Measurements from ENCODE around the gene HLF.

HLF gene

DNA sequence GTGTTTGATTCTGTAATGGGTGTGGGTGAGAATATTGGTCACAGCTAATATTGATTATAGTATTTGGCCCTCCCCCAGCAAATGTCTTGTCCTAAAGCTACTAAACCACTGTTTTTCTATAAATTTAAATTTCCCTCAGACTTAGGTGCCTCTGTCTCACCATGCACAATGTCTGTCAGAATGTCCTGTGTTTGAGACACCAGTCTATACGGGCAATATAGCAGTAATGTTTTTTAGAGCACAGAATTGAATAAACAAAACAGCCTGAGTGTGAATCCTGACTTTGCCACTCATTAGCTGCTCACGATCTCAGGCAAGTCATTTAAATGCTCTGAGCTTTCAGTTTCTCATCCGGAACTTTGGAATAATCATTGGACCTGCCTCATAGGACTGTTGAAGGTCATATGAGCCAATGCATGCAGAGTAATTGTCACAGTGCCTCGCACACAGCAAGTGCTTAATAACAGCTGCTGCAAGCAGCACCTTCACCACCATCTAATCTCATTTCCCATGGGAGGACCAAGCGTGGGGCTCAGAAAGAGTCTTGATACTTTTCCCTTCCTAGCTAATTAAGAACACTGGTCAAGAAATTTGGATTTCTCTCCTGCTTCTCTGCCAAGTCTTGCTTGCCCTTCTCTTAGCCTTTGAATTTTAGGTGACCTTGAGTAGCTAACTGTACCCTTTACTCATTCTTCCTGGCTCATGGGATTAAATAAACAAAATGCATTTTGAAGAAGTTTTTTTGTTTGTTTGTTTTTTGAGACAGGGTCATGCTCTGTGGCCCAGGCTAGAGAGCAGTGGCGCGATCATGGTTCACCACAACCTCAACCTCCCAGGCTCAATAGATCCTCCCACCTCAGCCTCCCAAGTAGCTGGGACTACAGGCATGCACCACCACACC, 9.8 kb downstream of the HLF start:
- DNase-seq: no peak

DNA sequence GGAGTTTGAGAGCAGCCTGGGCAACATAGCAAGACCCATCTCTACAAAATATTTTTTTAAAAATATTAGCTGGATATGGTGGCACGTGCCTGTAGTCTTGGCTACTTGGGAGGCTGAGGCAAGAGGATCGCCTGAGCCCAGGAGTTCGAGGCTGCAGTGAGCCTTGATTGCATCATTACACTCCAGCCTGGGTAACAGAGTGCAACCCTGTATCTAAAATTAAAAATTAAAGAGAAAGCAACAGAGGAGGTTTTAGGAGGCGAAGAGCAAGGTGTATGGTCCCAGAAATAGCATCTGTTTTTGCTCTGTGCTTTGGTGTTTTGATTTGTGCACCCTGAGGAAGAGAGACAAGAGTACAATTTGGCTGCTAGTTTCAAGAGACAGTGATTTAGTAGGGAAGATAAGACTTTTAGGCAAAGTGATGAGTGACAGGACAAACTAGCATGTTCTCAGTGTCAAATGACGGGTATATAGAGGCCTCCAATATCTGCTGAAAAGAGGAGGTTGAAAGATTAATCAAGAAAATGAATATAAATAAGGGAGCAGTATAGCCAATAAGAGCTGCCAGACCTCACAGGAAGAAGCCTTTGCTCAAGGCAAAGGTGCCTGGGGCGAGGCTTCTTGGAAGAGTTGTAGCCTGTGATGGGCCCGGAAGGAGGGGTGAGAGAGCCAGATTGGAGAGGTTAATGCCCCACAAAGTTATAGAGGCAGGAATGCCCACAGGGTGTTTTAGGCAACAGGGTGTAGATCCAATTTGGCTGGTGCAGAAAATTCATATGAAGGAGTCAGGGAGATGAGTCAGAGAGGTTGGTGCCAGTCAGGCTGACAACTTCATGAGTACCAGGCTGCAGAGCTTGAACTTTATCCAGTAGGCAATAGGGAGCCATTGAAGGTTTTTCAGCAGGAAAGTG, 11.4 kb downstream of the HLF start:
- DNase-seq: peak in 1 of 51 donors; percentile 27

DNA sequence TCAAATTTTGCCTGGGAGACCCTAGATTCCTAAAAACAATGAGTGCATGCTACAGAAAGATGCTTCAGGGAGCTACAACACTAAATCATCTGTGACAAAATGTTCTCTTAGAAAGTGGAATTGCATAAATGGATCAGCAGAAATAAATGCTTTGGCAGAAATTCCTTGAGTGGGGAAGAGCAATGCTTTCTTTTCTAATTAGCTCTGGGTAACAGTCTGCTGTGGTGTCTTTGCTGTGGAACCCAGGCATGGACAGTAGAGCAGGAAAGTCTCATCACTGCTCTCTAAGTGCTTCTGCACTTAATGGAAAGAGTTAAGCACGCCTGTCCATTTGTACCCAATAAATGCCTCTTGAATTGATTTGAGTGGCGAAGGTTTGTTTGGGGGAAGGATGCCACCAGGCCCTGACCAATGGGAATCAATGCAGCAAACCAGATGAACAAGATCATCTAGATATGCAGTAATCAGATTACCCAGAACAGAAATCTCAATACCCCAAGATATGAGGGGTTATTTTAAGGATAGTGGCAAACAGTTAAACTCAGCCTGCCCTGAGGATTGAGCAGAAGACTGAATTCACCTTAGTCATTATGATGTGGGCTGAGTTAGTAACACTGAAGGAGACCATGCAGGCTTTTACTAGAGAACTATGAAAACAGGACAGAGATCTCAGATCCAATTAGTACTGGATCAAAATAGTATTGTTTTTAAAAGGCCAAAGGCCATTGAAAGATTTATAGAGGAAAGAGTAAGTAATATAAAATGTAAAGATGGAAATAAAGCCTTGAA, 13.6 kb downstream of the HLF start:
- peak in 1 of 51 donors; percentile 13 for DNase-seq

DNA sequence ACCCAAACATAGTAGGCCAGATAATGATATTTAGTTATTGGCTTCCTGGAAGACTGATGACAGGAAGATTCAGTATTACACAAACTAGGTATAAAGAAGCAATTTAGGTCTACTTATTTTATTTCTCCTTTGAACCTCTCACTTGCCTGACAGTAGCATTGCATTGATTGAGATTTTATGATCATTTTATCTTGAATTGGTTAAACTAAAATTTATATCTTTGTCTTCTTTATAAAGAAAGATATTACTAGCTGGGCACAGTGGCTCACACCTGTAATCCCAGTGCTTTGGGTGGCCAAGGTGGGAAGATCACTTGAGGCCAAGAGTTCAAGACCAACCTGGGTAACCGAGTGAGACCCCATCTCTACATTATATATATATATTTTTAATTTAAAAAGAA, 14.4 kb downstream of the HLF start:
- no peak for DNase-seq

DNA sequence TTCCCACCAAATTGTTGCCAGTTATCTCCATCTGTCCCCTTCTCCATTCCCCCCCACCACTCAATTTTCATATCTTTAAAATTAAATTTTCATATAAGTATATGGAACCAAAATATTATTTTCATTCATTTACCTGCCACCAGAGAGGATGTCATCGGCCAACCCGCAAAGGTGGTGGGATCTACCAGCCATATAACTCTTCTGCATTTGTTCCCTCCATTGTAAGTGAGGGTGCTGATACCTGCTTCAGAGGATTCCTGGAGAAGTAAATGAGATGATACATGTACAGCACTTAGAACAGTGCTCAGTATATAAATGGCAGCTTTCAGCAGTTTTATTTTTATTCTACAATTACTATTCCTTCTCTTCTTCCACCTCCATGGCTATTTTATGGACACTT, 15.0 kb downstream of the HLF start:
- no peak for DNase-seq

DNA sequence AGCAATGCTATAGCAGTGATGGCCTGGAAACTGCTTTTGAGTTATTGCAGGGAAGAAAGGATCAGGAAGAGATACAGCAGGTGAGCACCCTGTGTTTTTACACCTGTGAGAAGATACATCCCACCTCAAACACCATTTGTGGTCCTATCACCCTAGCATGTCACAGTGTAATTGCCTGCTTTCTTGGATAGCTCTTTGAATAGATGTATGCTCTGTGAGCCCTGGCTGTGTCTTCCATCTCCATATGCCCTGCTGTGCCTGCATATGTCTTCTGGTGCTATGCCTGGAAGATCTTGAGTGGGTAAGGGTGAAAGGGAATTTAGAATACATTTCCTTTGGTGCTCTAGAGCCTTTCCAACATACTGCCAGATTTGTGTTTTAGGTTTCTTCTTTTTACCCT, 15.5 kb downstream of the HLF start:
- no peak for DNase-seq

DNA sequence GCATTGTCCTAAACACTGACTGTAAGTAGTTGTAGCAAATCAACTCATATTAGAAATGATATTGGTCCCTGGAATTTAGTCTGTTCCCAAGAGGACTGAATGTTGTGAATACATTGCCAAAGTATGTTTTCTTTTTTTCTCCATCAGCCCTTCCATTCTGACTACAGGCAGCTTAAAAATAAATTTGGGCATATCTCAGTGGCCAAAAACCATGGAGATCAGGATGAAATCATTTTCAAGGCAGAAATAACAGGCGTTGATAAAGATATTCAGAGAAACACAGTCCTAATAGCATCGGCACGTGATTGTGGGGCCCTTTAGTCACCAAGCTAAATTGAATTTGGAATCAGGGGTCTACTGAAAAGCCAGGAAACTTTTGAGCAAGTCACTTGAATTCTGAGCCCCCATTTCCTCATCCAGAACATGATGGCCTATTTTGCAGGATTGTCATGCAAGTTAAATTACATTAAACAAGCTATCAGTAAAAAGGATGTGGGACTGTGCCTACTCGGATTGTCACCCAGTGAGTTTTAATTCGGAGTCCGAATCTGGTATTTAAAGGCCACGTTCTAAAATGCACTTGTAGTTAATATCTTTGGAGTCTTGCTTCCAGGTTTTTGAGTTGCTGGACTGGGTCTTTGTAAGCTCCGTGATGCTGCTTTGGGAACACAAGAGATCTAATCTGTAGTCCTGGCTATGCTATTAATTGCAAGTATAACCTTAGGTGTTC, 17.1 kb downstream of the HLF start:
- no peak for DNase-seq

DNA sequence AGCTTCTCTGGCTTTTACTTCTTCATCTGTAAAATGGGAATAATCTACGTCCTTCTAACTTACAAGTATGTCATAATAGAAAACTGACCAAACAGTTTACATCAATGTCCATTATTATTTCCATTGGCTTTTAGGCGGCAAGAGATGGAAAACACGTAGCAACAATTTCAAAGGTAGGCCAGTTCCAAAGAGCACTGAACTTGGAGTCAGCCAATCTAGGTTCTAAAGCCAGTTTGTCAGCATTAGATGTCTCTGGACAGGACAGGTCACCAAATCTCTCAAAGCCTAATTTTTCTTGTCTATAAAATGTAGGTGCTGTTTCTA, 17.6 kb downstream of the HLF start:
- DNase-seq: no peak

DNA sequence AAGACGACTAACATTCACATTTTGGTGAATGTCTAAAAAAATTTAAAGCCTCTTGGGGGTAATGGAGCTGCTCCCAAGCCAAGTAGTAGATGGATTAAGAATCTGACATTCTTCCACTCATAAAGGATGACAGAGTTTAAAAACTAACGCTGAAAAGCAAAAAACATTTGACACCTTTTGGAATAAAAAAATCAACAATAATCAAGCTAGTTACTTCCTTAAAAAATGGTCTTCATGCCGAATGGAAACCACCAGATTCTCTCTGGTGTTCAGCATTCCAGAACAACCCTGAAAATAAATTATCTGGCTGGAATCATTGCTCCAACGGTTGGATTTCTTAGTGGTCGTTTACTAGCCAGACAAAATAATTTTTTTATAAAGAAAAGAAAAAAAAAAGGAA, 18.0 kb downstream of the HLF start:
- no peak for DNase-seq

DNA sequence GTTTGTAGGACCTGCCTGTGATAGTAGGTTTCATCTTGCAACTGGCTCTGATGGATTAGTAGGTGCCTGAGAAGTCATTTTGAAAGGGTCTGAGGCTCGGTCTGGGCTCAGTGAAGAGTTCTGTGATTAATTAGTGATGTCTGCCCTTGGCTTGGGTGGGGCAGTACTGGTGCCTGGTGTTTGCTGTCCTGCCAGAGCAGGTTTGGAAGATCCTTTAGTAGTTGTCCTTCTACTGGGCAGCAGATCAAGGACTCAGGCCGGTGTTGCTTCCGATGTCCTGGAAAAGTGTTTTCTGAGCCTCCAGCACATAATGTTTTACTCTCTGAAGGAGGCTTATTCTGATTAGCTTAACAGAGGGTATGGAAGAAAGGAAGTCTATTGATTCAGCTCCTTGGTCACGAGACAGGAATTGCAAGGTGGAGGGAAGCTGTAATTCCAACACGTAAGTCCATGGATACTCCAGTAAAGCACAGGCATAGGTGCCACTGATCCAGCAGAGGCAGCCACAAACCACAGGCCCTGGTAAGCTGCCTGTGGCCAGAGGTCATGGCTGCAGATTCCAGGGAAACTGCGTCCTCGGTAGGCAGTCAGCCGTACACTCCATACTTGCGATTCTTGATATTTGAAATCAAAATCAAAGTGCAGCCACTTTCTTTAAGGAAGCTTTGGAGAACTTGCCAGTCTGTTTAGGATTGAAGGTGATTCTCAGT, 18.7 kb downstream of the HLF start:
- DNase-seq: no peak

DNA sequence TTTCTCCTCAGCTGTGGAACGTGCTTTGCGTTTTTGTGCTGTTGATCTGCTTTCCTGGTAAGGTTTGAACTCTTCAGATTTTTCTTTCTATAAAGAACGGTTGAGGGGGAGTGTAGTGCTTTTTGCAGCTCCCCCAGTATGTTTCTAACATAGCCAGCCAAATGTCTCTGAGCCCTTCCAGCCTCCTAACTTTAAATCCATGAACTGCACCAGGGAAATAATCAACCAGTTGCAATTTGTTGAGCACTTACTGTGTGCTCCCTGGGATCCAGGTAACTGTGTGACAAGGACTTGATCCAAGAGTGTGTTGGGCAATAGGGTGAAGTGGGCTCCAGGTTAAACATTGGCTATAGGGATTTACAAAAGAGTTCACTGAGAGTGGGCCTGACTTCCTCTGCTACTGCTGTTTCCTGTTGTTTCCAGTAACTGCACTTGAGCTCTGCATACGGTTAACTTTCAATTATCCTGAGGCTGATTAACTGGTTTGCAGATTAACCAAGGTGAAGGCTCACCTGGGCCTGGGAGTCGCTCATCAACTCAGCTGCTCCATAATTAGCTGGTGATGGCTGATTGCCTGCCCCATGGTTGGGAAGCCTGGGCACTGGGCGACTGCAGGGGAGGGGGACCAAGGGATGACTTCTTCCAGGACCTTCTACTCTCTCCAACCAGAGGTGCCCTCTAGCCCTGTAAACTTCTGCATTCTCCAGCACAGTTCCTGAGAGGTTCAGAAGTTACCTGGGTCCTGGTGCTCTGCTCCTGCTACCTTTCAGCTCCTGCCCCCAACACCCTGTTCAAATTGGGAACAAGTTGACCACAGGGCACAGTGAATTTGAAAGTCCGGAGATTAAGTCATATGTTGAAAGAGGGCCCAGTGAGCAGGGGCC, 19.5 kb downstream of the HLF start:
- DNase-seq: no peak

DNA sequence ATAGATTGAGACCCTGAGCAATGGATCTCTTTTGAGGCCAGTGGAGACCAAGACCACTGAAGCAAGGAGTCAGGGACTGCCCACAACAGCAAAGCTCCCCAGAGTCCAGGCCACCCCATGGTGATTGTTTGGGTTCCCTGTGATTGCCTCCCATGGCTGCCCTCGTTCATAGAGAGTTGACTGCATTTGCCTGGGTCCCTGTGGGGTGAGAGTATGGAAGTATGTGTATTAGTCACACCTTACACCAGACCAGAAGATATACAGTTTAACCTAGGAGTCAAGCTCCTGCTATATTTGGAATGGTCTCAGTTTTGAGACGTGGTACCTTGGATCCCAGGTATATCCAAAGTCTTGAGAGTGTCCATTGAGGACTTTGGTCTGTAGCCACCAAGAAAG, 20.2 kb downstream of the HLF start:
- no peak for DNase-seq

DNA sequence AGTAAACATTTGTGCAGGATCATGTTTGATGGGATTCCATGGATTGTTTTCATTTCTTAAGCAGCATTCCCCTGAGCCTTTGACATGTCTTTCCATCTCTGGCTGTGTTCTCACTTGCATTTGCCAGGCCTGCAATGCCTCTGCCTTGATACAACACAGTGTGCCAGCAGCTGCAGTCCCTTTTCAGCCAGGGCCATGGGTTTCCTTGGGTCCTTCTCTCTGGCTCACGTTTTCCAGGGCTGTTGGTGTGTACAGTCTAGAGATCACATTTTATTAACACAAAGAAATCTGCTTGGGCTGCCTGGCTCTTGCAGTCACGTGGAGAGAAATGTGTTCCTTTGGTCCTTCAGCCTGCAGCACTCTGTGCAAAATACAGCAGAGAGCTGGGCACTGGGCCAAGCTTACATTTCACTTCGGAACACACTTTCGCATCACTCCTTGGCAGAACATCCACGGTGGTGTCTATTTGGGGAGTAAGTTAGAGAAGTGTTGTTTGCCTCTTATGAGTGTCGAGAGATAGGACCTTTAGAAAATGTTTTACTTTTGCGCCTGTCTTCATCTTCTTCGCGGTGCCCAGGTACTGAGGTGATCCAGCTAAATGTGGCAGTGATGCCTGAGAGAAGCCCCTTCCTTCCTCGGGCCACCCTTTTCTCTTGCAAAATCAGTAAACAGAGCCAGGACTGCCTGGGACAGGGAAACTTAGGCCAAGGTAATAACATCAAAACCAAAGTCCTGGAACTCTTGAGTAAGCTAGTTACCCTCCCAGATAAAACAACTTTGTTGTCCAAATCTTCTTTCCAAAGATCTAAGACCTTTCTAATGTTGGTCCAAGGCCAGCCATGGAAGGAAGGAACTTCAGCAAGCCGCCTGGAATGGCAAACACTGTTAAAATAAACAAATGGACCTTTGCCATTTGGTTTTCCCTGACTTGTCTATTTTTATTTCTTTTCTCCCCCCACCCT, 20.9 kb downstream of the HLF start:
- peak in 38 of 51 donors; percentile 5 to 79 (median 50) for DNase-seq

DNA sequence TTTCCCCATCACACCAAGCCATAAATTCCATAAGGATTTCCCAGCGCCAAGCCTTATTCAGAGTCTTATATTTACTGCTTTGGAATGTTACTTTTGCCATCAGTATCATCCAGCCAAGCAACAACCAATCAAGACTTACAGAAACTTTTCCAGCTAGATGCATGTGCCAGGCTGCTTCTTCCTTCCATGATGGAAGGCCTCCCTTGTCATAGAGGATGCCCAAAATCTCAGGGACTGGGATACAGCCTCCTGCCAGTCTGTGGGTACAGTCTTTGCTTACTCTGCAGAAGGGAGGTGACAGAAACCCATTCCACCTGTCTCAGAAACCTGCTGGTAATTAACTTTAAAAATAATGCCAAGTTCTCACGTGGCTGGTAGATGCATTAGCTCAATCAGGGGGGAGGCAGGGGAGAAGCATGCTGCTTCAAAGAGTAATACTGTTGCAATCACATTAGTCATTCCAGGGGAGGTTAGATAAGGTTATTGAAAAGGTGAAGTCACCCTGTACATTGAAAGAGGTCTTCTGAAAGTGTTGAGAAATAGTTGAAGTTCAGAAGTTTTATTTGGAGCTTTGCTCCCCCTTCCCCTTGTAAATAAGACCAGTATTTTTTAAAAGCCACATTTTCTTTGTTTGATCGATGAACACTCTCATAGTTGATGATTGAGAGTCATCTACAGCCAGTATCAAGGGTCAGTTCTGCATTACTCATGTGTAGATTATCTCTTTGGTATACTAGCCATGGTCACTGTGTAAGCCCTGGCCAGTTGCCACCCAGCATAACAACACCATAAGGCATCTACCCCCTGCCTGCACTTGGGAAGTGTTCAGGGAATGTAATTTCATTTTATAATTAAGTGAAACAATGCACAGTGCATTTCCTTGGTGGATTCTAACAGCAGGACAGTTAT, 22.2 kb downstream of the HLF start:
- no peak for DNase-seq

DNA sequence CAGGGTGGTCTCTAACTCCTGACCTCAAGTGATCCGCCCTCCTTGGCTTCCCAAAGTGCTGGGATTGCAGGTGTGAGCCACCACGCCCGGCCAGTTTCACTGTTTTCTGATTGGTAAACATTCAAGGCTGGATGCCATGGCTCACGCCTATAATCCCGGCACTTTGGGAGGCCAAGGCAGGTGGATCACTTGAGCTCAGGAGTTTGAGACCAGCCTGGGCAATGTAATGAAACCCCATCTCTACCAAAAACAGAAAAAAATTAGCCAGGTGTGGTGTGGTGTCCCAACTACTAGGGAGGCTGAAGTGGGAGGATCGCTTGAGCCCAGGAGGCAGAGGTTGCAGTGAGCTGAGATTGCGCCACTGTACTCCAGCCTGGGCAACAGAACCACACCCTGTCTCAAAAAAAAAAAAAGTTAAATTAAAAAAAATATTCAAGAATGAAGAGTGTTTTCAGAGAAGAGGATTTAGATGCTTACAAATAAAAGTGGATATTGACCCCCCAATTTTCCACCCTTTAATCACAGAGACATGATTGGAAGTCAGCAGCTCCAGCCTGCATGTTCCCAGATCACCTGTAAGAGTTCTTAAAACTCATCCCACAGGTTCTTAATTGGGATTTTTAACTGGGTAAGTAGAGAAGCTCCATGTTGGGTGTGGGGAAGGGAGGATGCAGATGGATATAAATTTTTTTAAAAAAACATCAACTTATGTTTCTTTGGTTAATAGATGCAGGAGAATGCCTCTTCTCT, 23.8 kb downstream of the HLF start:
- DNase-seq: no peak

DNA sequence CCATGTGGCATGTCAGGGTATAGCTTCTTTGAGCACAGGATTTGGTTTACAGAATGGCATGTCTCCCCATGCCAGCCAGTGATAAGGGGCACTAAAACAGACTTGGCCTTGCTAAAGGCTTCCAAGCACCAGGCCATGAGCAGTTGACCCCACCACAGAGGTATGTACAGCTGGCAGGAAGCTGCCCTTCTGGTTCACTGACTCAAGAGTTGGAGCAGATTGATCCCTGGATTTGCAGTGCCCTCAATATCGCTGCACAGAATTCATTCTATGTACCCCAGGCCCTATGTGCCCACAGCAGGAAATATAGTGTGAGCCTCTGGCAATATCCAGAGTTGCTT, 24.3 kb downstream of the HLF start:
- DNase-seq: no peak

DNA sequence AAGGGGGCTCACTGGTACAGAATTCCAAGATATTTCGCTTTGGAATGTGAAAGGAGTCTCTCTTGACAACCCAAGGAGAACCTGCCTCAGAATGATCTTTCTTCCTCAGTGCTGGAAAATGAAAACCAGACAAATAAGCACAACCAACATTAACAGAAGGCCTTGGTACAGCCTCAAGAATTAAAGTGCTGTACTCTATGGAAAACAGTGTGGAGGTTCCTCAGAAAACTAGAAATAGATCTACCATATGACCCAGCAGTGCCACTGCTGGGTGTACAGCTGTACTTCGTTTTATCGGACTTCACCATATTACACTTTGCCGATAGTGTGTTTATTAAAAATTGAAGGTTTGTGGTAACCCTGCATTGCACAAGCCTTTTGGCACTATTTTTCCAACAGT, 25.2 kb downstream of the HLF start:
- DNase-seq: no peak
